NCI-H2107 treated with DMSO at 0.1 percent for 48 hours (cell line): Measurements from ENCODE around the gene KCNIP1.

Experiments used
- DNase-seq: peaks from one replicate; lab custom pipeline; 2025; ENCODE audit not compliant: unreplicated experiment; lab: John Stamatoyannopoulos, UW

Gene KCNIP1

DNA sequence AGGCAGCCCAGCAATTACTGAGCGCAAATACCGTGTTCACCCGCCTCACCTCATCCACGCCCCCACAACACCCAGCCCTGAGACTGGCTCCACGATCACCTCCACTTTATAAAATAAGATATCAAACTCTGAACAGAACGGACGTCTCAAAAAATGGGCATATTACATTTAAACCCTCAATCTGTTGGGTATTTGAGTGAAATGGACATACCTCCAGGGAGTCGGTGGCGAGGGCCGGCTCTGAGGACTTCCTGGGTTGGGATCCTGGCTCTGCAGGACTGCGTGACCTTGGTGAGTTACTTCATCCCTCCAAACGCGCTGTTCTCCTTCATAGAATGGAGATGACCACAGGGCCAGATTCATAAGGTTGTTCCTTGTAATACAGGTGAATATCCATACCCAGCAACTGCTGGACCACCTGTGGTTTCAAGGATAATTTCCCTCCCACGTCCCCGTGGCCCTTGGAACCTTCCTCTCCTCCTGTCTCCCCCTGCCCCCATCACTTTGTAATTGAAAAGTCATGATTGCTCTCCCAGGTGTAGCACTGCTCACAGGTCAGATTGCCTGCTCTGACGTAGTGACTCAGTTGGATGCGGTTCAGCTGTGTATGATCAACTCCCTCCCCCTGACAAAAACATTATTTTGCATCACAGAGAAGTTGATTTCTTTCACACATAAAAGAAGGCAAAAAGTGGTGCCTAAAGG, 135.6 kb downstream of the KCNIP1 start:
- no peak for DNase-seq

DNA sequence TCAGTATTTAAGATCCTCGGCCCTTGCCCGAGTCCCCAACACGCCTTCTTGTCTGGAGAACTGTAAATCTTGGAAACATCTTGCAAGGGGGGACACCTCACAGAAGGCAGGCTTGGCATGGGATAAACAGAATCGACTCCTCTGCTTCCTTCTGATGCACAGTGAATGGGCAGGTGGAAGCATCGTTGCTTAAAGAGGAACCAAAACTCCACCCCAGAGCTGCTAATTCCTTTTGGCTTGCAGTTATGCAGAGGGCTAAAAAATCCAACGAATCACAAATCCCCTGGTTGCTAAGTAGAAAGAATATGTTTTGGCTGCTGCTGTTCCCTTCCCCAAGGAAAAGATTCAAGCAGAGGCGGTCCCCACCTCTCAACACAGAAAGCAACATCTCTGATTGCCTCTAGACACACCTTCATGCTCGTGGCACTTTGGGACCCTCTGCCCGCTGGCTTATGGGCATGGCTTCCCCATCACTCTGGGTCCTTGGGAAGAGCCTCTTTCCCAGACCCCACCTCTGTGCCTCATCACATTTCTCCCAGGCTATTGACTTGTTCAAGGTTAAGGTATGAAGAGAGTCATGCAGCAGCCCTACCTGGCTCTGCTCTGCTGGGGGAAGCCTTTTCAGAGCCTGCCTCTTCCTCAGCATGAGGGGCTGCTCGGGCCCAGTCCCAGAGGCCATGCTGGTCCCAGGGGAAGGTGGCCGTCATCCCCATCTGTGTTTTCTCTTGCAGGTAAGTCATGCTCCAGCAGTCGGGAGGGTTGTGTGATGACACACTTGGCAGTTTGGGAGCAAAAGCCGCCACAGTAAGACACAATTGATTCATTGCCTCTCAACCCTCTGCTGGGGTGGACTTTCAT, 137.1 kb downstream of the KCNIP1 start:
- no peak for DNase-seq

DNA sequence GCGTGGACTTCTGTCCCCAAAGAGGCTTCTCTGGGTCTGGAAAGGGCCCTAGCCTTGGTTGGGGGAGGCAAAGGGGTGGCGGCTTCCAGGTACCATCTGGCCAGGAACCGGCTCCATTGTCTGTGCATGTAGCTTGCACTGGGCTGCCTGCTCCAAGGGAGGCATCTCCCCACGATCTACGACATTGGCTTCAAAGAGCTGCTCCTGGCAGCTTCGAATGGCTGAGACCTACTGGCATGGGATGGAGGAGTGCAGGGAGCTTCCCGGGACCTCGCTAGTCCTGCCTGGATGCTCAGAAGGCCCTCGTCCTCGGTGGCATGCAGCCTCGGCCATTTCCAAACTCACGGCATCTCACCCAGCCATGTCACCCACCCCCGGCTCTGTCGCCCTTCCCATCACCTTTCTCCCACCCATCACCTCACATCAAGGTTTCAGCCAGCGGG, 137.8 kb downstream of the KCNIP1 start:
- no peak for DNase-seq

DNA sequence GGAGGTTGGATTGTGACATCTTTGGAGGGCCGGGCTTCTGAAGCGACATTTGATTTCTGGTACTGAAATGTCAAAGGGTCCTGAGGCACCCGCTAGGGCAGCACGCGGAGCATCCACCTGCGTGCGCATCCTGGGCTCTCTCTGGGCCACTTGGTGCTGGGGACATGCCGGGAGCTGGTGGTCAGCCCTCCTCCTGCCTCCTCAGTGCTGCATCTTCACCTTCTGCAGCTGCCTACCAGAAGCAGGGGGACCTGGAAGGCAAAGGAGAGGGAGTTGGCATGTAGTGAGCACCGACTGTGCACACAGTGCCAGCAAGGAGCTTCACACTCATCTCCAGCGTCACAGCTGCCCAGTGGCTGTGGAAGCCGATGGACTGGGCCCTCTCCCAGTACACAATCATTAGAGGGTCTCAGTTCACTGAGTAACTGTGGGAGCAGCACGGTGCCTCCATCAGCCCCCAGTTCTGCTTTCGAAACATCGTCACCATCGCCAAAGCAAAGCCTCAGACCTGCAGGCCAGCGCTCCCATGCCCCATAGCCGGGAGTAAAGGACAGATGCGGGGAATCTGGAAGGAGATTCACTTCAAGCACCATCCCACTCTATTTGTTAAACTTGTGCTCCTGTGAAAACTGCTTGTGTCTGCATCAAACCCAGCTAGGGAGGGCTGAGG, 138.4 kb downstream of the KCNIP1 start:
- DNase-seq, result no peak

DNA sequence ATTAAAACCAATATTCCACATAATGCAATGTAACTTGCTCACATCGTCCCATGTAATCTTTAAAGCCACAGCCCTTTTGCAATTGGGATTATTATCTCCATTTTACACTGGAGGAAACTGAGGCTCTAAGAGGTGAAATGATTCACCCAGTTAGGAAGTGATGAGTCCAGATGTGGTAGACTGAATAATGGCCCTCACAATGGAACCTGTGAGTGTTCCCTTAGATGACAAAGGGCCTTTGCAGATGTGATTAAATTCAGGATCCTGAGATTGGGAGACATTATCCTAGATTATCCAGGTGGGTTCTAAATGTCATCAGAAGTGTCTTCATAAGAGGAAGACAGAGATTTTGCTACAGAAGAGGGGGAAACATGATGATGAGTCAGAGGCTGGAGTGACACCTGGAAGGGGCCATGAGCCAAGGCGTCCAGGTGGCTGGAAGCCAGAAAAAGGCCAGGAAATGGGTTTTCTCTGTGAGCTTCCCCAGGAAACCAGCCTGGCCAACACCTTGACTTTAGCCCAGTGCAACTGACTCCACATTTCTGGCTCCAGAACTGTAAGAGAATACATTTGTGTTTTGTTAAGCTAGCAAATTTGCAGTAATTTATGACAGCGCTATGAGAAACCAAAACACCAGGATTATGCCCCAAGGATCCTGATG, 139.1 kb downstream of the KCNIP1 start:
- no peak for DNase-seq

DNA sequence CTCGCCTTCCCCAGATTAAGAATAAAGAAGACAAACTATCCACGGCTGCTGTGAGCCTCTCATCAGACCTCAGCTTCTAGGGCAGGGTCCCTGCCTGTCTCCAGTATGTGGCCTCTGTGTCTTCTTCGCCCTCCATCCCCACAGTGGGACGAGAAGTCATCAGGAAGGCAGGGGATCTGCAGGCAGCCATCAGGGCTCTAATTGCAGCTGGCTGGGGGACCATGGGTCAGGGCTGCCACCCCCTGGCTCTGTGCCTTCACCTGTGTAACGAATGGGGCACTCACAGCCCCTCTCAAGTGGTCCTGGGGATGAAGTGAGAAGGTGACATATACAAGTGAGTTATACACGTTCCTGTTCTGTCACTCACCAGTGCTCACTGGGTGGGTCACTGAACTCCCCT, 139.8 kb downstream of the KCNIP1 start:
- DNase-seq, result no peak

DNA sequence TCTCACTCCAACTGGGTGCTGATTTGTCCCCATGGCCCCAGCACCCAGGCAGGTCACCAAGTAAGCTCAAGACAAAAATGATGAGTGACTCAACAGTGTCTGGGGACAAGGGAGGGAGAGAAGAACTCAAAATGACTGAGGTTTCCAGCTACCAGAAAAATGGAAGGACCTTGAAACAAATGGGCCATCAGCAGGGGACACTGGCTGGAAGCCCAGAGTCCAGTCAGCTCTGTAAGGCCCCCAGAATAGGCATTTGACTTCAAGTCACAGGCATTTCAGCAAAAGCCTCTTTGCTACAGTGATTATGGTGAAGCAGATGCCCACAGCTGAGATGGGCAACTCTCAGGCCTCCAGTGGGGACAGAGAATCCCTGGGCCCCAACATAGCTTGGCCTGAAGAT, 140.7 kb downstream of the KCNIP1 start:
- DNase-seq, result no peak

DNA sequence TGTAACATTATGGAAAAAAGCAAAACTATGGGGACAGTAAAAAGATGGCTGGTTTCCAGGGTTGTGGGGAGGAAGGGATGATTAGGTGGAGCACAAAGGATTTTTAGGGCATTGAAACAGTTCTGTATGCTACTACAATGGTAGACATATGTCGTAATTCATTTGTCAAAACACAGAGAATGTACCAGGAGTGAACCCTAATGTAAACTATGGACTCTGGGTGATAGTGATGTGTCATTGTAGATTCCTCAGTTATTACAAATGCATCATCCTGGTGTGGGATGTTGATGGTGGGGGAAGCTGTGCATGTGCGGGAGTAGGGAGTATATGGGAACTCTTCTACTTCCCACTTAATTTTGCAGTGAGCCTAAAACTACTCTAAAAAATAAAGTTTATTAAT, 144.7 kb downstream of the KCNIP1 start:
- DNase-seq, result no peak

DNA sequence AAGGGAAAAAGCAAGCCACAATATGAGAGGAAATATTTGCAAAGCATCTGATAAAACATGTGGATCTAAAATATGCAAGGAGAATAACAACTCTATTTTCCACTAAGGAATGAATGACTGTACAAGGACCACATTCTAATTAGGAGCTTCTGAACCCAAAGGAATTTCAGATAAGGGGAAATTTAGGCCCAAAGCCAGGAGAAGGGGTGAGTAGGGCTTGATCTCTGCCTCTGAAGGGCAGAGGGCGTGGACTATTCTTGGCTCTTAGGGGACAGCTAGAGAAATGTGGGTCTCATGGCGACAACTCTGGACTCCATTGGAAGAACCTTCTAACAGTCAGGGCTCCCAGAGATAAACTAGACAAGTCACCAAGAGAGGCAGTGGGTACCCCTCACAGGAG, 147.0 kb downstream of the KCNIP1 start:
- DNase-seq, result no peak

DNA sequence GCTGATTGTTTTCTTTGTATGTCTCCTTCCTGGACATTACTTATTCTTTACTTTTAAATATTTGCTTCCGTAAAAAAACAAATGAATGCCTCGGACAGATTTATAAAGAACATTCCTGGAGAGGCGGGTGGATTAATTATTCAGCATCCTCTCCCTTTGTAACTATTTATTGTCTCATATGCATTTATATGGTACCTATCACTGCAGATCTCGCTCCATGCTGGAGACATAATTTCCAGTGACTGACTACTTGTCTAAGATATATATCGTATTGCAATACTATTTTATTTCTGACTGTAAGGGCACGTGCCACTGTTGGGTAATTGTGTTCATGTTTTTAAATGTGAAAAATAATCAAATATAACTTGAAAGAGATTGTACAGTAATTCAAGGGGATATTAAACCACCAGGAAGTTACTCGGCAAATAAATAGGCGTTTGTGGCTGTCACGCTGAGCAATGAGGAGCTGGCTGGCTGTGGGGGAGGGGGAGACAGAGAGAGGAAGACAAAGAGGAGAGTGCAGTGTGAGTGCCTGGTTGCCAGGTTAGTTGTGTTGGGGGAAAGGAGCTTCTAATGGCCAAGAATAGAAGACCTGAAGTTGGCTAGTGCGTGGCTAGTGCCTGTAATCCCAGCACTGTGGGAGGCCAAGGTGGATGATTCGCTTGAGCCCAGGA, 147.9 kb downstream of the KCNIP1 start:
- peak; percentile 2 for DNase-seq

DNA sequence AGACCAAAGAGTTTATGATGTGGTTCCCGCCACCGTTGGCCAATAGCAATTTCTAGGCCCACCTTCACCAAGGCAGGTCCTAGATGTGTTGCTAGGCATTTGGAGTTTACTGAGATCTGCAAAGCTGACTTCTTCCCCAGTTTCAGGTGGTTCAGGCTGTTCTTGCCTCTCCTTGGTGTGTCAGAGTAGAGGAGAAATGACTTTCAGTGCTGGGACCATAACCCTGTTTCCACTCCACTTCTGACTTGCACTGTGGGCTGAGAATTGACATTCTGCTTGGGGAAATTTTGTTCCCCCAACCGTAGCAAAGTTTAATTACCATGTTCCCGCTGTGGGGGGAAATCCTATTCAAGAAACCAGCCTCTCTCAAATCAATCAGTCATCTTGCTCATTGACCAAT, 151.7 kb downstream of the KCNIP1 start:
- DNase-seq, result no peak

DNA sequence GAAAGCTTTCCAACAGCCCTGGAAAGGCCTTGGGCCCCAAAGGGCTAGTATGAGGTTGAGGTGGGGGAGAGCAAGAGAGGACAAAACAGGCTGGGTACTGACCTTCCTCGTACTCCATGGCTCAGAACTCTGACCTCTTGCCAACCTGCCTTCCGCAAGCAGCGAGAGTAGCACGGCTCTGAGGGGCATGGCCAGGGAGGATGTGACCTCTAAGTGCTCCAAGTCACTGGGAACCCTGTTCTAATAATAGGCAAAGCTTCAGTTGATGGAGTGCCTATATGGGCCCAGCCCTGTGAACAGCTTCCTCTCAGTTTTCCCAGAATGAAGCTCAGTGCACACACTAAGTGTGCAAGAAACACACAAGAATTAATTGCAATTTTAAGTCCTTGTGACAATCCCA, 152.1 kb downstream of the KCNIP1 start:
- DNase-seq, result no peak

DNA sequence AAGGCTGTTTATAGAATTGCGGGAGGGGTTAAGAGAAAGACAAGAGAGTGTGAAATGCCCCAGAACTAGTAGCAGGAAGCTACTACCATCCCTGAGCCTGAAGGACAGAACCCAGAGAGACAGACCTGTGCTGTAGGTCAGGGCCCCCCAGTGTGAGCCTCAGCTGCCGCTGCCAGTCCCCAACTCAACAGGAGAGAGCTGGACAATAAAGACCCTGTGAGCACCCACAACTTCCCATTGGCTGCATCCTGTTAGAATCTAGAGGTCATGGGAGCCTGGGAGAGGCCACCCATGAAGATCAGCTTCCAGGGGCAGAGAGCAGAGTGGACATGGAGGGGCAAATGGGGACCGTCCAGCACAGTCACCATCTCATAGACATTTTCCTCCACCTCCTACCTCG, 152.5 kb downstream of the KCNIP1 start:
- no peak for DNase-seq

DNA sequence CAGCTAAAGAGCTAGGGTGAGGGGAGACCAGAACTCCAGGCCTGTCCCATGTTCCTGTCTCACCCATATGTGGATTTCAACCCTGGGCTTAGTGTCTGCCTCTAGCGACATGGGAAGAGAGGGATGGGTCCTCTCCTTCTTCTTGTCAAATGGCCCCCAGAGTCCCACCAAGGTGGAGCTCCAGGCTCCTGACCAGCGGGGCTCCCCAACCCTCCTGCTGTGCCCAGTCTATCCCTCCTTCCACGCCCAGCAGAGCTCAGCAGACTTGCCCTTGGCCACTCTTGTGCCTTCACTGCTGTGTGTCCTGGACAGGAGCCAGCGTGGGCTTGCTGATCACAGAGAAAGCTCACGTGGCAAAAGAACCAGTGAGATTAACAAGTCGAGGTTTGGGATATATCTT, 156.7 kb downstream of the KCNIP1 start:
- no peak for DNase-seq

DNA sequence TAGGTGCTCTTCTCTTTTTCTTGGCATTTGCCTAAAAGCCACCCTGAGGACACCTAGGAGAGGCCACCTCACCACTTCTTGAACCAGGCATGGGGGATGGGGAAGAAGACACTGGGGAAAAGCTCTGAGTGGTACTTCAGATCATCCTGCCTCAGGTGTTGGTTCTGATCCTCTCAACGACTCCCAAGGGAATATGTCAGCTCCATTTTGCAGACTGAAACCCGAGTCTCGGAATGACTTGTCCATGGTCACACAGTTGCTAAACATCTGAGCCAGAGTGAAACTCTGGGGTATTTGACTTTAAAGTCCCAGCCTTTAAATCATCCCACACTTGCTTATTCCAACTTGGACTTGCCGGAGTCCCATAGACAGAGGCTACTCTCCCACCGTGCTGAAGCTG, 159.1 kb downstream of the KCNIP1 start:
- no peak for DNase-seq

DNA sequence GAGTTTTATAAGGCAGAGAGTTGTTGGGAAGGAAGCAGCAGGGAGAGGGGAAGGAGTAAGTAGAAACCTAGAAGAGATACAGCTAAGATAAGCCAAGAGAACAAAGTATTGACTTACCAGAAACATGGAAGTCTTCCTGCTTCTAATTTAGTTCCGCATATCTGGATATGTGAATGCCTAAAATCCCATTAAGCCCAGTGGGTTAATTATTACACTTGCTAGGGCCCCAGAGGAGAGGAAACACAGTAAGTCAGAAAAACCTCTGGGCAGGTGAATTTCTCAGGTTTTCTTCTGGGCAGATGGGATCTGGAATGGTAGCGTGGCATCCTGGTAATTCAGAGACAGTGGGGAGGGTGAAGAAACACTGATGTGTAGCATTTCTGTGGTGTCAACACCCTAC, 175.0 kb downstream of the KCNIP1 start:
- no peak for DNase-seq

DNA sequence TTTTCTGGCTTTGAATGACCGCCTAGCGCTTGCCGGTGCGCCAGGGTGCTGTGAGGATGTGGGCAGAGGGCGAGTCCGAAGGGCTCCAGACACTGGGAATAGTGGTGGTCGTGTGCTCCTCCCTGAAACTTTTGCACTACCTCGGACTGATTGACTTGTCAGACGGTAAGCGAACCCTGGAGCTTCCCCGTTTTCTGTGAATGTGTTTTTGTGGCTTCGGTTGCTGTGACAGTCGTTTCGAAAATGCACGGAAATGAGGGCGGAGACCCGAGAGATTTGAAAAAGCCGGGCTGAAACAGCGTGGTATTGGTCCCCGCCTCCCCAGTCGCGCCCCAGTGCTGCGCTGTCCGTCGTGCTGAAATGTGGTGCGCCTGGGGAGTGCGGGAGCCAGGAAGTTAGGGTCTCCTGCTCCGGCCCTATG, 177.2 kb downstream of the KCNIP1 start:
- no peak for DNase-seq

DNA sequence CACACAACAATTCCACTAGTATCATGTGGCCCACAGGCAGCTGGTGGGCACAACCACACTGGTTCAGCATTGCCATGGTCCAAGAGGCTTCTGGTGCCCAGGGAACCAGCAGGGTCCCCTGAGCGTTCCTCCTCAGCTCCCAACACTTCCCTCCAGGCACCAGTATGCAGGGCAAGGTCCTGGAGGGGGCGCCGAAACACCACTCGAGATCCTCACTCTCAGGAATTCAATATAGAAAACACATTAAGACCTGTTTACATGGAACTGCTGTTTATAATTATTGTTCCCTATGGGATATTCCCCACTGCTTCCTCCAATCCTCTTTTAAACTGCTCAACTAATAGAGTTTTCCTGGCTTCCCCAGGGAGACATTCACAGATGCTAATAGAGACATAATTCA, 187.8 kb downstream of the KCNIP1 start:
- DNase-seq, result no peak

DNA sequence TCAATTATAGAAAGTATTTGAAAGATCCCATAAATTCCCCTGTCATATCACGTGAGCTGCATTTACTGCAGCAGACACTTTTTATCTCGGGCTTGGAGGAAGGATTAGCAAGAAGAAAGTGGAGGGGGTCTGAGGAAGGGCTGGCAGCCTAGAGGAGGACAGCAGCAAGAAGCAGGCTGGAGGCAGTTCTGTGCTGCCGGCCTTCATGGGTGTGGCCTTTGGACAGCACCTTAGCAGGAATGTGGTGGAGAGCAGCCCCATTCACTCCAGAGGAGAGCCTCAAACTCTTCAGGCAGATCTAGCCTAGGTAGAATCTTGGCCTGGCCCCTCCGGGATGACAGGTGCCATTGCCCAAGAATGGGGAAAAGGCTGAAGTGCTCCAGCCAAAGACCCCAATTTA, 189.9 kb downstream of the KCNIP1 start:
- no peak for DNase-seq

DNA sequence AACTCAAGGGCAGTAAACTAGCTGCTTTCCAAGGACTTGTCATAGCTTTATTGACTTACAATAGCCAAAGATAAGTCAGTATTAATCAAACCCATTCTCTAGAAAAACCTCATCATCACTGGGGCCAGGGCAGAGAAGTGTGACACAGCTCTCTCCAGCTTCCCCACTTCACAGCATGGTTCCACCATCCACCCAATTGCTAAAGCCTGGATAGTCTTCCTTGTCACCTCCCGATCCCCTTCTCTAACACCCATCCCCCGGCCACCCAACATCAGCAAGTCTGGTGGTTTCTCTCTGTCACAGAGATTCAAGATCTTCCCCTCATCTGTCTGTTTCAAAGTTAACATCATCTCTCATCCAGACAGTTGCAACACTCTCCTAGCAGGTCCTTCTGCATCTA, 191.1 kb downstream of the KCNIP1 start:
- DNase-seq, result no peak

DNA sequence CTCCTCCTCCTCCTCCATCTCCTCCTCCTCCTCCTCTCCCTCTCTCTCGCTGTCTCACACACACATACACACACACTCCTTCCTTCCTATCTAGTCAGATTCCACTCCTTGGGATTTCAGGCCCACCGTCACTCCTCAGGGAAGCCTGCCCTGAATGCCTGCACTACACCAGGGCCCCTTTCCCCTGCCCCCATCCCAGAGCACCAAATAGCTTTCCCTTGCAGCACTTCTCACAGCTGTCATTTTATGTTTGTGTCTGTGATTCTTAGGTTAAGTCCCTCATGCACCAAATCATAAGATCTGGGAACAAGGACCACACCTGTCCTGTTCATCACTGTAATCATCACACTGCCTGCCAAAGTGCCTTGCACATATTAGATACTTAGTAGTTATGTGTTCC, 193.2 kb downstream of the KCNIP1 start:
- DNase-seq, result no peak
